Vagina (tissue), 2 donors: ENCODE data around the gene NOB1. TPM values are rescaled to one million over a fixed set of nuclear protein-coding genes. Genes with fewer than 3 reads are reported as not detected.

Source experiments
- DNase-seq, 2 donors: peaks; one replicate each; pipeline ENCODE4 v3.0.0-alpha.2; 2017; ENCODE audit errors: extremely low spot score in 2 of 2
- H3K27ac ChIP-seq: fragments of 200-600 bp; sonication (generic); one replicate; pipeline ENCODE4 v1.5.1; 2019
- H3K27me3 ChIP-seq: fragments of 200-600 bp; sonication (generic); one replicate; pipeline ENCODE4 v1.5.1; 2019
- H3K36me3 ChIP-seq, 2 donors: fragments of 200-600 bp; sonication (generic); one replicate each; pipeline ENCODE4 v1.5.1; 2017 to 2019
- H3K4me1 ChIP-seq: fragments of 200-600 bp; sonication (generic); one replicate; pipeline ENCODE4 v1.5.1; 2019
- H3K4me3 ChIP-seq, 2 donors: fragments of 200-600 bp; sonication (generic); 1 replicate in 1 of 2; 2 replicates in 1 of 2; pipeline ENCODE4 v1.5.1; 2016 to 2019
- H3K9me3 ChIP-seq: fragments of 200-600 bp; sonication (generic); one replicate; pipeline ENCODE4 v1.5.1; 2019
- CTCF ChIP-seq, 3 experiments: fragments of 450-650 bp in 2 of 3; fragments of 200-600 bp in 1 of 3; sonication (generic) in 1 of 3; IDR thresholded peaks; one replicate each; pipeline ENCODE4 v1.5.1; 2017 to 2019; ENCODE audit warnings: antibody characterized with exemption in 3 of 3, mild to moderate bottlenecking in 2 of 3, moderate library complexity in 2 of 3
- POLR2A ChIP-seq, 2 donors: fragments of 450-650 bp; IDR thresholded peaks; one replicate each; pipeline ENCODE4 v1.6.1; 2017; ENCODE audit warnings: antibody characterized with exemption in 2 of 2, mild to moderate bottlenecking in 2 of 2, moderate library complexity in 2 of 2
- POLR2AphosphoS5 ChIP-seq, 2 donors: sonication (generic); formaldehyde crosslinking; IDR thresholded peaks; one replicate each; pipeline ENCODE4 v1.9.0; 2017; ENCODE audit warnings: antibody characterized with exemption in 2 of 2, mild to moderate bottlenecking in 2 of 2, low read depth in 1 of 2; ENCODE audit not compliant: insufficient read depth in 1 of 2
- intact Hi-C: fragments of 100-400 bp; cut with DNase I; formaldehyde crosslinking; loops from one replicate; pipeline ENCODE4 v1.15.1; 2023
- total RNA-seq: library from RNA; depleted of rRNA; stranded (reverse); fragments of >200 nt; gene quantifications from one replicate; pipeline ENCODE4 v1.2.3, GENCODE V29; 2016

NOB1 gene
- total RNA-seq, 1 donor from 2014 or later = 67.0 TPM

DNA sequence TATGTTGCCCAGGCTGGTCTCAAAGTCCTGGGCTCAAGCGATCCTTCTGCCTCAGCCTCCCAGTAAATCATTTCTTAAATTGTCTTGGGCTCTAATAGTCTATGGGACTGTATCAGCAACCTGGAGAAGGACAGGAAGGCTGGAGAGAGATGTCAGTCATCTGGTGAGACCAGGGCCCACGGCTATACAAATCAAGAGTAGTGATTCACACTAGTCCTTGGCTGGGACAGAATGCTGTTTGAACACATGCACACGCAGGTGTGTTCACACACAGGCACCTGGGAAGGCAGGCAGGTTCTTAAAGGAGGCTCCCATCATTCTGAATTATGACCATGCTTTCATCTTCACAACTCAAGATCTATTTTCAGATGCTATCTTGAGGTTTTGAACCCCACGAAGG is 42.4 kb downstream of the NOB1 start:
- no peak for DNase-seq
- Histone ChIP-seq H3K9me3 (no peaks in the 10 kb centered on the region), H3K4me3 (no peak overlapping the region), H3K27ac (no peak overlapping the region), H3K4me1 (peaks cover 19% of the 10 kb centered on the region), H3K36me3 (peaks cover 0 to 21% of the 10 kb centered on the region in 2 donors), H3K27me3 (no peaks in the 10 kb centered on the region)
- intact Hi-C loops = no loop called here
- TF ChIP-seq POLR2A (IDR thresholded peaks at IDR 0.05) (no peak), CTCF (IDR thresholded peaks at IDR 0.05) (no peak), POLR2AphosphoS5 (IDR thresholded peaks at IDR 0.05; ENCODE audit: insufficient read depth in 1 of 2, low read depth in 1 of 2) (no peak)

DNA sequence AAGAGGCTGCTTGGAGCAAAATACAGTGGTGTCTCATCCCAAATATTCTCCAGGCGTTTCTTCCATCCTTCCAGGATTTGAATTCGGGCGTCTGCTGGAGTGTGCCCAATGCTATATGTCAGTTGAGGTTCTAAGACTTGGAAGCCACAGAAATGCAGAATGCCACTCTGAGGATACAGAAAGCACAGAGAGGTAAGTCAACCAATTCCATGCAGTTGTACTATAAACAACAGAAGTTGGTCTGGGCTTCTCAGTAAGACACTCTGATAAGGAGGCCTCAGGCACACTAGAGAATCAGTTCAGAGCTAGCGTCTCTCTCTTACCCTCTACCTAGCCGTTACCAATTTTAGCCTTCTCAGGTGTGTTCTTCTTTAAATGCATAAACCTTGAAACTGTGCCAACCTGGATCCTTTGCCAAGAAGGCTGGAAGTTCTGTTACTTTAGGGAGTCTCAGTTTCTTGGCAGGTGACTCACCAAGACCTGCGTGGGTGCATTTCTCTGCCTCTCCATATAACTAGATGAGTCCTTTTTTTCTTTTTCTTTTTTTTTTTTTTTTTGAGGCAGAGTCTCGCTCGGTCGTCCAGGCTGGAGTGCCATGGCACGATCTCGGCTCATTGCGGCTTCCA is 43.5 kb downstream of the NOB1 start:
- no peak overlapping the region for H3K4me3 ChIP-seq
- peaks cover 19% of the 10 kb centered on the region for H3K4me1 ChIP-seq
- no peak overlapping the region for H3K27ac ChIP-seq
- DNase-seq = no peak
- intact Hi-C loops = loop anchor here (2.0 kb wide), 1 partner anchor 44 kb away; the partner anchor contains the start of gene NOB1
- H3K9me3 ChIP-seq = no peaks in the 10 kb centered on the region
- TF ChIP-seq POLR2A (IDR thresholded peaks at IDR 0.05) (no peak), POLR2AphosphoS5 (IDR thresholded peaks at IDR 0.05; ENCODE audit: insufficient read depth in 1 of 2, low read depth in 1 of 2) (peak in 1 of 2 donors; percentile 26), CTCF (IDR thresholded peaks at IDR 0.05) (no peak)
- H3K36me3 ChIP-seq = peaks cover 0 to 15% of the 10 kb centered on the region in 2 donors
- H3K27me3 ChIP-seq = no peaks in the 10 kb centered on the region

DNA sequence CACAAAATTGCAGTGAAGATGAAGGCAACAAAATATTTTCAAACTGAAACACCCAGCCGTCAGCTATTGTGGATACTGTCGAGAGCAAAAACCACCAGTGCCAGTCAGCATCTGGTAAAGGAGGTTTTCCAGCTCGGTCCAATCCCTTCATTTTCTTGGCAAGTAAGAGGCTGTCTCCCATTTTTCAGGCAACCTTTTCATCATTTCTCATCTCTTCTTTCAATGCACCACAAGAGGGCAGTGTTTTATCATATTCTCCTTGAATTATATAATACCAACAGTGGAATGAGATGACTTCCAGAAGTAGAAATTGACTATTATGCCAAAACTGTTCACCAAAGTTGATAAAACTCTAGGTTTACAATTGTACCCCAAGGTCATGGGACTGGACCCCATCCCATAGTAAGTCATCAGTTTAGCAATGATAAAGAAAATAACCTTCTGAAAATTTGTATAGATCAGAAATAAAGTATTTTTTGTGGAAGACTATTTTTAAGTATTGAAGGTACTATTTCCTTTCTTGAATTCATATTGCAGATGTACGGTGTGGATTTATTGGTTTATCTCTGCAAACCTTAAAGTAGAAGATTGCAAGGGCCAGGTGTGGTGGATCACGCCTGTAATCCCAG is 45.2 kb downstream of the NOB1 start:
- Histone ChIP-seq H3K4me3 (no peak overlapping the region), H3K36me3 (peaks cover 0 to 3% of the 10 kb centered on the region in 2 donors), H3K27me3 (no peaks in the 10 kb centered on the region), H3K27ac (peak overlapping the region; percentile 52), H3K4me1 (peaks cover 19% of the 10 kb centered on the region), H3K9me3 (no peaks in the 10 kb centered on the region)
- TF ChIP-seq POLR2A (IDR thresholded peaks at IDR 0.05) = no peak
- TF ChIP-seq POLR2AphosphoS5 (IDR thresholded peaks at IDR 0.05; ENCODE audit: insufficient read depth in 1 of 2, low read depth in 1 of 2) = peak in 1 of 2 donors; percentile 72
- peak; percentile 69 to 83 (median 78) for TF ChIP-seq CTCF (IDR thresholded peaks at IDR 0.05)
- intact Hi-C loops = loop anchor here (2.0 kb wide), 1 partner anchor 45 kb away; the partner anchor contains the start of gene NOB1
- no peak for DNase-seq

DNA sequence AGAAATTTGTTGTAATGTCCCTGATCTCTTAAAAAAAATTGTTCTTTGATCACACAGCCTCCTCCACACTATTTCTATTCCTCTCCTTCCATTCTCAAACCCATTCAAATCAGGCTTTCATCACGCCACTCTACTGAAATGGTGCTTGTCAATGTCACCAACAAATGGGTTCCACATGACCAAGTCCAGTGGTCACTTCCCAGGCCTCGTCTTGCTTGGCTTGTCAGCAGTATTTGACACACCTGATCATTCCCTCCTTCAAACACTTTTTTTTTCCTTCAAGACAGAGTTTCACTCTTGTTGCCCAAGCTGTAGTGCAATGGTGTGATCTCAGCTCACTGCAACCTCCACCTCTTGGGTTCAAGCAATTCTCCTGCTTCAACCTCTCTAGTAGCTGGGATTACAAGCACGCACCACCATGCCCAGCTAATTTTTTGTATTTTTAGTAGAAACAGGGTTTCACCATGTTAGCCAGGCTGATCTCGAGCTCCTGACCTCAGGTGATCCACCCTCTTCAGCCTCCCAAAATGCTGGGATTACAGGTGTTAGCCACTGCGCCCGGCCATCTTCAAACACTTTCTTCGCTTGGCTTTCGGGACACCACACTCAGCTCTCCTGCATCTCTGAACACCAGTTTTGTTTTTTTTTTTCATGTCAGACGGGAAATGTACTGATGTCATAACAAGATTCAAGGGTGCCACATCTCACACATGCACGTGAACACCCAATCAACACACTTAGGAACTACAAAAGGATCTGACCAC is 46.6 kb downstream of the NOB1 start:
- Histone ChIP-seq H3K36me3 (no peaks in the 10 kb centered on the region), H3K4me1 (peaks cover 19% of the 10 kb centered on the region), H3K4me3 (no peak overlapping the region), H3K9me3 (no peaks in the 10 kb centered on the region), H3K27ac (no peak overlapping the region), H3K27me3 (no peaks in the 10 kb centered on the region)
- no peak for TF ChIP-seq POLR2A (IDR thresholded peaks at IDR 0.05)
- TF ChIP-seq CTCF (IDR thresholded peaks at IDR 0.05) = no peak
- TF ChIP-seq POLR2AphosphoS5 (IDR thresholded peaks at IDR 0.05; ENCODE audit: insufficient read depth in 1 of 2, low read depth in 1 of 2) = no peak
- DNase-seq = peak in 1 of 2 donors; percentile 7
- intact Hi-C loops = no loop called here
